SK-N-SH treated with all-trans-retinoic acid at 6 μM for 48 hours (cell line): ENCODE measurements around the gene STARD10.

Source experiments
- ARNTL ChIP-seq: fragments of 450-650 bp; formaldehyde crosslinking; IDR thresholded peaks from 2 replicates; pipeline ENCODE4 v1.5.0; 2020; ENCODE audit warnings: low read depth, mild to moderate bottlenecking, moderate library complexity, borderline replicate concordance
- CREB5 ChIP-seq: fragments of 250-450 bp; sonication (Bioruptor Pico); IDR thresholded peaks from 2 replicates; pipeline ENCODE4 v1.5.1; 2020; ENCODE audit warnings: low read depth, mild to moderate bottlenecking, moderate library complexity
- CSRNP3 ChIP-seq: fragments of 250-450 bp; sonication (Bioruptor Pico); IDR thresholded peaks from 2 replicates; pipeline ENCODE4 v1.5.1; 2021; ENCODE audit warnings: mild to moderate bottlenecking, moderate library complexity
- ESRRG ChIP-seq: fragments of 250-450 bp; sonication (Bioruptor Pico); IDR thresholded peaks from 2 replicates; pipeline ENCODE4 v1.6.1; 2021; ENCODE audit warnings: mild to moderate bottlenecking
- GLIS3 ChIP-seq: fragments of 250-450 bp; sonication (Bioruptor Pico); IDR thresholded peaks from 2 replicates; pipeline ENCODE4 v1.5.0; 2020; ENCODE audit warnings: mild to moderate bottlenecking, moderate library complexity
- RARB ChIP-seq: fragments of 250-450 bp; sonication (Bioruptor Pico); IDR thresholded peaks from 2 replicates; pipeline ENCODE4 v1.8.0; 2021; ENCODE audit warnings: mild to moderate bottlenecking, moderate library complexity
- TCF4 ChIP-seq: fragments of 250-450 bp; sonication (Bioruptor Pico); IDR thresholded peaks from 2 replicates; pipeline ENCODE4 v1.8.0; 2021; ENCODE audit warnings: mild to moderate bottlenecking, moderate library complexity, borderline replicate concordance
- TOX ChIP-seq: fragments of 250-450 bp; sonication (Bioruptor Pico); IDR thresholded peaks from 2 replicates; pipeline ENCODE4 v1.8.0; 2021; ENCODE audit warnings: mild to moderate bottlenecking, moderate library complexity, borderline replicate concordance
- ZFP3 ChIP-seq: fragments of 250-450 bp; sonication (Bioruptor Pico); IDR thresholded peaks from 2 replicates; pipeline ENCODE4 v1.5.0; 2020; ENCODE audit warnings: mild to moderate bottlenecking, moderate library complexity
- ZFP30 ChIP-seq: fragments of 450-650 bp; formaldehyde crosslinking; IDR thresholded peaks from 2 replicates; pipeline ENCODE4 v1.5.0; 2022; ENCODE audit warnings: mild to moderate bottlenecking, moderate library complexity
- ZNF8 ChIP-seq: fragments of 450-650 bp; formaldehyde crosslinking; IDR thresholded peaks from 2 replicates; pipeline ENCODE4 v1.5.0; 2020; ENCODE audit warnings: mild to moderate bottlenecking, moderate library complexity
- TF ChIP-seq, protein P1 (sequence below): fragments of 250-450 bp; sonication (Bioruptor Pico); IDR thresholded peaks from 2 replicates; pipeline ENCODE4 v1.8.0; 2020; ENCODE audit warnings: mild to moderate bottlenecking, moderate library complexity, borderline replicate concordance
- TF ChIP-seq, protein P2 (sequence below): fragments of 250-450 bp; sonication (Bioruptor Pico); IDR thresholded peaks from 2 replicates; pipeline ENCODE4 v1.5.0; 2020; ENCODE audit warnings: mild to moderate bottlenecking, moderate library complexity

DNA sequence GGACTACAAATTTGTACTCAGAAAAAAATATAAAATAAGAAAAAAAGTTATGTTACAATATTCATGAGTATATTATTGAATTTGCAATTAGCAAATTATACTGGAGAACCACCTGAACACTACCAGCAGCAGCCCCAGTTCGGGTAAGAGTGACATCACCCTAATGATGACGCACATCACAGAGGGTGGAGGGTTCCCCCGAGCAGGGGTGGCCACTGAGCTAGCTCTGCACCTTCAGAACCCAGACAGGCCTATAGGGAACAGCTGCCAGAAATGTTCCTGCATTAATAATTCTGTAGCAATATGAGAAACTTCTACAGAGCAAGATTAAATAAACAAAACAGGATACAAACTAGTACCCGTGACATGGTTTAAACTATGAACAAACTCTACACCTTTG, 24.2 kb downstream of the STARD10 start:
- TF ChIP-seq CSRNP3 (CRISPR knock-in tag) = no peak
- no peak for TF ChIP-seq ZFP30 (CRISPR knock-in tag)
- no peak for TF ChIP-seq ZNF8 (CRISPR knock-in tag)
- TF ChIP-seq ARNTL = no peak
- TF ChIP-seq, protein P1, sequence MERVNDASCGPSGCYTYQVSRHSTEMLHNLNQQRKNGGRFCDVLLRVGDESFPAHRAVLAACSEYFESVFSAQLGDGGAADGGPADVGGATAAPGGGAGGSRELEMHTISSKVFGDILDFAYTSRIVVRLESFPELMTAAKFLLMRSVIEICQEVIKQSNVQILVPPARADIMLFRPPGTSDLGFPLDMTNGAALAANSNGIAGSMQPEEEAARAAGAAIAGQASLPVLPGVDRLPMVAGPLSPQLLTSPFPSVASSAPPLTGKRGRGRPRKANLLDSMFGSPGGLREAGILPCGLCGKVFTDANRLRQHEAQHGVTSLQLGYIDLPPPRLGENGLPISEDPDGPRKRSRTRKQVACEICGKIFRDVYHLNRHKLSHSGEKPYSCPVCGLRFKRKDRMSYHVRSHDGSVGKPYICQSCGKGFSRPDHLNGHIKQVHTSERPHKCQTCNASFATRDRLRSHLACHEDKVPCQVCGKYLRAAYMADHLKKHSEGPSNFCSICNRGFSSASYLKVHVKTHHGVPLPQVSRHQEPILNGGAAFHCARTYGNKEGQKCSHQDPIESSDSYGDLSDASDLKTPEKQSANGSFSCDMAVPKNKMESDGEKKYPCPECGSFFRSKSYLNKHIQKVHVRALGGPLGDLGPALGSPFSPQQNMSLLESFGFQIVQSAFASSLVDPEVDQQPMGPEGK (CRISPR knock-in tag) = no peak
- TF ChIP-seq TCF4 = no peak
- no peak for TF ChIP-seq ZFP3 (CRISPR knock-in tag)
- no peak for TF ChIP-seq GLIS3 (CRISPR knock-in tag)
- no peak for TF ChIP-seq CREB5 (CRISPR knock-in tag)
- TF ChIP-seq ESRRG (CRISPR knock-in tag) = no peak
- no peak for TF ChIP-seq TOX (CRISPR knock-in tag)
- TF ChIP-seq, protein P2, sequence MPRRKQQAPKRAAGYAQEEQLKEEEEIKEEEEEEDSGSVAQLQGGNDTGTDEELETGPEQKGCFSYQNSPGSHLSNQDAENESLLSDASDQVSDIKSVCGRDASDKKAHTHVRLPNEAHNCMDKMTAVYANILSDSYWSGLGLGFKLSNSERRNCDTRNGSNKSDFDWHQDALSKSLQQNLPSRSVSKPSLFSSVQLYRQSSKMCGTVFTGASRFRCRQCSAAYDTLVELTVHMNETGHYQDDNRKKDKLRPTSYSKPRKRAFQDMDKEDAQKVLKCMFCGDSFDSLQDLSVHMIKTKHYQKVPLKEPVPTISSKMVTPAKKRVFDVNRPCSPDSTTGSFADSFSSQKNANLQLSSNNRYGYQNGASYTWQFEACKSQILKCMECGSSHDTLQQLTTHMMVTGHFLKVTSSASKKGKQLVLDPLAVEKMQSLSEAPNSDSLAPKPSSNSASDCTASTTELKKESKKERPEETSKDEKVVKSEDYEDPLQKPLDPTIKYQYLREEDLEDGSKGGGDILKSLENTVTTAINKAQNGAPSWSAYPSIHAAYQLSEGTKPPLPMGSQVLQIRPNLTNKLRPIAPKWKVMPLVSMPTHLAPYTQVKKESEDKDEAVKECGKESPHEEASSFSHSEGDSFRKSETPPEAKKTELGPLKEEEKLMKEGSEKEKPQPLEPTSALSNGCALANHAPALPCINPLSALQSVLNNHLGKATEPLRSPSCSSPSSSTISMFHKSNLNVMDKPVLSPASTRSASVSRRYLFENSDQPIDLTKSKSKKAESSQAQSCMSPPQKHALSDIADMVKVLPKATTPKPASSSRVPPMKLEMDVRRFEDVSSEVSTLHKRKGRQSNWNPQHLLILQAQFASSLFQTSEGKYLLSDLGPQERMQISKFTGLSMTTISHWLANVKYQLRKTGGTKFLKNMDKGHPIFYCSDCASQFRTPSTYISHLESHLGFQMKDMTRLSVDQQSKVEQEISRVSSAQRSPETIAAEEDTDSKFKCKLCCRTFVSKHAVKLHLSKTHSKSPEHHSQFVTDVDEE (CRISPR knock-in tag) = no peak
- TF ChIP-seq RARB (CRISPR knock-in tag) = no peak
